COLO668 (cell line): ENCODE measurements around the gene CD53.
"Not testable (repeated sequence)": the region's sequence is repeated elsewhere in the genome, so short reads cannot be mapped to it uniquely, and the experiment has no call there.

Experiments
- DNase-seq: peaks from one replicate; lab custom pipeline; 2025; ENCODE audit not compliant: unreplicated experiment; lab: John Stamatoyannopoulos, UW

Gene CD53

DNA sequence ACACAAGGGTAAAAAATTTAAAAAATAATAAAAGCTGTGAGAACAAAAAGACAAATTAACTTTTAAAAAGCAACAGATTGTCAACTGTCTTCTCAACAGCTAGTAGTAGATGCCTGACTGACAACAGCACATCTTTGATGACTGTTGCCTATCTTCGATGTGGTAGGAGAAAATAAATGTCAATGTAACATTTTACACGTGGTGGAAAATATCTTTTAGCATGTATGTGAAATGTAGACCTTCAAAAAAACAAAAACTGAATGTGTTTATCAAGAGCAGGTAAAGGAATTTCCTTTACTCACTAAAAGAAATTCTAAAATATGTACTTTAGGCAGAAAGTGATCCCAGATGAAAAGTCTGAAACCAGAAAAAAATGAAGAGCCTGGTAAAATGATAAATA, 42.9 kb downstream of the CD53 start:
- no peak for DNase-seq

DNA sequence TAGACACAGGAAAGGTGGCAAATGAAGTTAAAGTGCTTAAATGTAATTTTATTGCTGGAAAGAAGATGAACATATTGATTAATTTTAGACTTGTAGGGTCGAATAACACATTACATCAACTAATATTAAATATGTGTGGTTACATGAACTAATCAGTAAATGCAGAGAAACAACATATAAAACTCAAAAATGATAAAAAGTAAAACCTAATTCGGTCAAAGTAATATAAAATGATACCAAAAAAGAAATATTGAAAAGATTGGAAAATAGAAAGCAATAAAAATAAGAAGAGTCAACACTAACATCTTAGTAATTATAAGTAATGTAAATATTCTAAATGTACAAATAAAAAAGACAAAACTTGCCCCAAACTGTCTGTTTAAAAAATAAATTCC, 43.3 kb downstream of the CD53 start:
- no peak for DNase-seq

DNA sequence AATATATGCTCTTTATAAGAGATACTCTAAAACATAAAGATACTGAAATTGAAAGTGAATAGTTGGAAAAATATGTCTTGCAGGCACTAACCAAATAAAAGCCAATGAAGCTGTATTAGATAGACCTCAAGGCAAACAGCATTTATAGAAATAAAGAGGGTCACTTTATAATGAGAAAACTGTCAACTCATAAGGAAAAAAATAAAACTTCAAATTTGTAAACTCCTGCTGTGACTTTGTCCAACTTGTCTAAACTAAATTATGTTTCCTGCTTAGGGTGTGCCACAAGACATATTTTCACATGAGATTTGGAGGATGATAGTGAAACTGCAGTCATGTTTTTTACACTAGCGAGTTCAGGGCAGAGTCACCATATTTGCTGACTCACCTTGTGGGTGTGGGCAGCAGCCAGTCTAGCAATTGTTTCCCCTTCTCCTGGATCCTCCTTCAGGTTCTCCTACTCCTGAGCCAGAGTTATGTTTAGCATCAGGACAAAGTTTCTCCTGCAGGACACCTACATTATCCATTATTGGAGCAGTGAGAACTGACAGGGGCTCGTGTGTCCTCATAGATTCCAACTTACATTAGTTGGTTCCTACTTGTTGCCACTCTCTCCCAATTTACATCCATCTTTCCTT, 43.8 kb downstream of the CD53 start:
- DNase-seq, result no peak

DNA sequence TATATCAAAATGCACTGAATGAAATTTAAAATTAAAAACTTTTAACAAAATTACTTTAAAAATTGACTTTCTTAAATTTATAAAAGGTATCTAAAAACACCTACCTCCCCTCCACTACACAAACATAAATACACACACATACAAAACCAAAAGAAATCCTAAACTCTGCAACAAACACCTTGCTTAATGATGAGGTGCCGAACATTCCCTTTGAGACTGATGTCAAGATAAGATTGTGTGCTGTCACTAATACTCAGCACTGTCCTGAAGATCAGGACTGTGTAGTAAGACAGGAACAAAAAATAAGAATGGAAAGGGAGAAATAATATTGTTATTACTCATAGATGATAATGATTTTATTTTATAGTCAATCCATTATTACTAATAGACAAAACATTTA, 45.1 kb downstream of the CD53 start:
- no peak for DNase-seq

DNA sequence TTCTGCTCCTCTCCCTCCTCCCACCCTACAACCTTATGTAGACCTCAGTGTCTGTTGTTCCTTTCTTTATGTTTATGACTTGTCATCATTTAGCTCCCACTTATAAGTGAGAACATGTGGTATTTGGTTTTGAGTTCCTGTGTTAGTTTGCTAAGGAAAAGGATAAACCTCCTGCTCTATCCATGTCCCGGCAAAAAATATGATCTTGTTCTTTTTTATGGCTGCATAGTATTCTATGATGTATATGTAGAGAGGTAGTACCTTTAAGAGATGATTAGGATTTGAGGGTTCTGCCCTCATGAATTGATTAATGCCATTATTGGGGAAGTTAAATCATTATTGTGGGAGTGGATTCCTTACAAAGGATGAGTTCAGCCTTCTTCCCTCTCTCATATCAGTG, 49.0 kb downstream of the CD53 start:
- no peak for DNase-seq

DNA sequence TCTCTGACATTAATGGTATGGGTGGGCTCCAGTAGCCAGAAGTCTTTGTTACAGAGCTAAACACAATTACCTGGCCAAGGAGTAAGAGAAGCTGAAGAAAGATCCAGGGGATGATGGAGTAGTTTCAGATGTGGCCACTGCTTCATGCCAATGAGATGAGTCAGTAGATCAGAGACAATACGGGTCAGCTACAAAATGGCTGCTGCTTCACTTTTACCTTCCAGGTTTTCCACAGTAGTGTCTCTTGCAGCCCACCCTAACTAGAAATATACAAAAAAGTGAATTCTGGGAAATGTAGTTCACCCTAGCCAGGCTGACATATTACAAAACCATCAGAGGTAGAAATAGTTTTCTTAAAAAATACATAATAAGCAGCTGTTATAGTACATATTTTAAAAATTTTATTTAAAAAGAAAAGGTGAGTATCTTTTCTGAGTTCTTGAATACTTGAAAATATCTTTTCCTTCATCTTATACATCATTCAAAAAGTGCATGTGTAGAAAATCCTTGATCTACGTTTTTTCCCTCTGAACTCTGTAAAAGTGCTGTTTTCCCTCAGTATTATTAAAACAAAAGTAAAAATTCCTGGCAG, 54.6 kb downstream of the CD53 start:
- DNase-seq, result no peak

DNA sequence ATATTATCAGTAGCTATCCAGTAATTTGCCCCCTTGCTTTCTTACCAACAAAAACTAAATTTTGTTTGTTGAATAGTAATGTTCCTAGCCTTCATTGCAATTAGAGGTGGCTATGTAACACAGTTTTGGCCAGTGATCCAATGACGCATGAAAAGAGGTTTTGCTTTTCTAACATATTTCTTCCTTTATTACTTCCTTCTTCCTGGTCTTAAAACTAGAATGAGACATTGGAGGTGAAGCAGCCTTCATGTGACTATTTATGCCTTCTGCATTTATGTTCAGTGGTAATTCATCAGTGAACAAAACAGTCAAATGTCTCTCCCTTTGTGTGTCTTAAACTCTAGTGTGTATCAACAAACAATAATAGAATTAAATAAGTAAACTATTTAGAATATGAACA, 55.2 kb downstream of the CD53 start:
- DNase-seq, result no peak

DNA sequence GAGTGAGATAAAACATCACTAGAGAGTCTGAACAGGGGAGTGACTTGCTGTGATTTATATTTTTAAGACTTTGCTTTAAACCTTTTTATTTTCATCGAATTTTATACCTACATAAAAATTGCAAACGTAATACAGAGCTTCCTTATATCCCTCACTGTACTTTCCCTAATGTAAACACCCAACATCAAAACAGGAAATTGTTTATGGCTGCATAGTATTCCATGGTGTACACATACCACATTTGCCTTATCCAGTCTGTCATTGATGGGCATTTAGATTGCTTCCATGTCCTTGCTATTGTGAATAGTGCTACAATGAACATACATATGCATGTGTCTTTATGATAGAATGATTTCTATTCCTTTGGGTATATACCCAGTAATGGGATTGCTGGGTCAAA, 56.0 kb downstream of the CD53 start:
- no peak for DNase-seq

DNA sequence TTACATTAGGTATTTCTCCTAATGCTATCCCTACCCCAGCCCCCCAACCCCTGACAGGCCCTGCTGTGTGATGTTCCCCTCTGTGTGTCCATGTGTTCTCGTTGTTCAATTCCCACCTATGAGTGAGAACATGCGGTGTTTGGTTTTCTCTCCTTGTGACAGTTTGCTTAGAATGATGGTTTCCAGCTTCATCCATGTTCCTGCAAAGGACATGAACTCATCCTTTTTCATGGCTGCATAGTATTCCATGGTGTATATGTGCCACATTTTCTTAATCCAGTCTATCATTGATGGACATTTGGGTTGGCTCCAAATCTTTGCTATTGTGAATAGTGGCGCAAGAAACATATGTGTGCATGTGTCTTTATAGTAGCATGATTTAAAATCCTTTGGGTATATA, 58.1 kb downstream of the CD53 start:
- not testable (repeated sequence) for DNase-seq

DNA sequence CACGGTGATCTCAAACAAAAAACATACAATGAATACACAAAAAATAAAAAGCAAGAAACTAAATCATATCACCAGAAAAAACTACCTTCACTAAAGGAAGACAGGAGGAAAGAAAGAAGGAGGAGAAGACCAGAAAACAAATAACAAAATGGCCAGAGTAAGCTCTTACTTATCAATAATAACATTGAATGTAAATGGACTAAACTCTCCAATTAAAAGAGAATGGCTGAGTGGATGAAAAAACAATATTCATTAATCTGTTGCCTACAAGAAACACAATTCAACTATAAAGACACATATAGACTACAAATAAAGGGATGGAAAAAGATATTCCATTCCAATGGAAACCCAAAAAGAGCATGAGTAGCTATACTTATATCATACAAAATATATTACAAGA, 63.6 kb downstream of the CD53 start:
- no peak for DNase-seq

DNA sequence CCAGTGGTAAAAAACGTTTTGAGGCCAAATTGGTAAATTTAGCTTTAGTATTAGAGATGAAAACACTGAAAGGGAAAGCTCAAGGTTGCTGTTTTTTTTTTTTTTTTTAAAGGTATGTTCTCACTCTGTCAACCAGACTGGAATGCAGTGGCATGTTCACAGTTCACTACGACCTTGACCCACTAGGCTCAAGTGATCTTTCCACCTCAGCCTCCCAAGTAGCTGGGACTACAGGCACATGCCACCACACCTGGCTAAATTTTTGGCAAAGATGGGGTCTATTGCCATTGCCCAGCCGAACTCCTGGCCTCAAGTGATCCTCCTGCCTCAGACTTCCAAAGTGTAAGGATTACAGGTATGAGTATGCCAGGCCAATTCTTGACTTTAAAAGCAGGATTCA, 71.9 kb downstream of the CD53 start:
- no peak for DNase-seq

DNA sequence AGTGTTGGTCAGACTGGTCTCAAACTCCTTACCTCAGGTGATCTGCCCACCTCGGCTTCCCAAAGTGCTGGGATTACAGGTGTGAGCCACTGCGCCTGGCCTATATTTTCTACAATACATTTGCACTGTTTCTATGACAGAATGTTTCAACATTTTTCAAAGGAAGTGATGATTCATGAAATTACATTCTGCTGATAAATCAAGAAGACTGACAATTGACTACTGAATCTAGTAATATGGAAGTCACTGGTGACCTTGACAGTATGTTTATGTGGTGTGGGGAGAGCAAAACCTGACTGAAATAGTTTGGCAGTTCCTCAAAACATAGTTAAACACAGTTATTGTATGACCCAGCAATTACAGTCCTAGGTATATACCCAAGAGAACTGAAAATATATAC, 72.7 kb downstream of the CD53 start:
- no peak for DNase-seq

DNA sequence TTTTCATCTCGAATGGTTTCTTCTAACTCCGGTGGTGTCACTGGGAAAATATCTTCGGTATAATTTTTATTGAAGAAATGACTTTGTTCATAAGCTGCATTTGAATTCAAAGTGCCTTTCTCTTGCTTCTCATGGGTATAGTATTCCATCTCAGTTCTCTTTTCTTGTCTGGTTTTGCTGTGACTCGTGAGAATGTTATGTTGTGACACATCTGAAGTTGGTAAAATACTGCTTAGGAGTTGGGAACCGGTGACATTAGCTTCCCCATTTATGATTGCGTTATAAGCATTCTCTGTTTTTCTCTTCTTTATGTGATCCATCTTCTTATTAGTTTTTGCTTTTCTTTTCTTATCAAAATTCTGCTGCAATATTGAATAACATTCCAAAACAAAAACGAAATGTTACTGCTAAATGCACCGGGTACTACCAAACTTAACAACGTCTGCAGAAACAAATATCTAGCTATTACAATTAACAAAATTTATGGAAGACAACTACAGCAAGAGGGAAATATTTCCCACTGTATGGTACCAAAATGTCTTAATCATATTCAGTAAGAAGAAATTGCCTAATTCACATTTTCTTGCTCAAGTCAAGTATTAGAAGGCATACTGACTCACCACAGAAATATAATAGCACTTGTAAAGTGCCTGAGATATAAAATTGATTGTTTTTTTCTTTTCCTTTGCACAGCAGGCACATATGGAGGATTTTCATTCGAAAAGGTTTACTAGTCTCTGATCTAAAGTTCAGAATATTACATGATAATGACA, 75.3 kb downstream of the CD53 start:
- no peak for DNase-seq
